NB4 (cell line): ENCODE measurements around the gene GNAO1.

Source experiments
- POLR2A ChIP-seq: IDR thresholded peaks from 2 replicates; pipeline ENCODE4 v1.6.1; 2011; ENCODE audit warnings: mild to moderate bottlenecking; ENCODE audit not compliant: insufficient read length; ENCODE audit errors: extremely low read depth
- TF ChIP-seq, protein P1 (sequence below): IDR thresholded peaks from one replicate; pipeline ENCODE4 v1.5.1; 2012; ENCODE audit warnings: low read depth, low read length

- TF ChIP-seq, protein P1, sequence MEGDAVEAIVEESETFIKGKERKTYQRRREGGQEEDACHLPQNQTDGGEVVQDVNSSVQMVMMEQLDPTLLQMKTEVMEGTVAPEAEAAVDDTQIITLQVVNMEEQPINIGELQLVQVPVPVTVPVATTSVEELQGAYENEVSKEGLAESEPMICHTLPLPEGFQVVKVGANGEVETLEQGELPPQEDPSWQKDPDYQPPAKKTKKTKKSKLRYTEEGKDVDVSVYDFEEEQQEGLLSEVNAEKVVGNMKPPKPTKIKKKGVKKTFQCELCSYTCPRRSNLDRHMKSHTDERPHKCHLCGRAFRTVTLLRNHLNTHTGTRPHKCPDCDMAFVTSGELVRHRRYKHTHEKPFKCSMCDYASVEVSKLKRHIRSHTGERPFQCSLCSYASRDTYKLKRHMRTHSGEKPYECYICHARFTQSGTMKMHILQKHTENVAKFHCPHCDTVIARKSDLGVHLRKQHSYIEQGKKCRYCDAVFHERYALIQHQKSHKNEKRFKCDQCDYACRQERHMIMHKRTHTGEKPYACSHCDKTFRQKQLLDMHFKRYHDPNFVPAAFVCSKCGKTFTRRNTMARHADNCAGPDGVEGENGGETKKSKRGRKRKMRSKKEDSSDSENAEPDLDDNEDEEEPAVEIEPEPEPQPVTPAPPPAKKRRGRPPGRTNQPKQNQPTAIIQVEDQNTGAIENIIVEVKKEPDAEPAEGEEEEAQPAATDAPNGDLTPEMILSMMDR = no peak
- no peak for TF ChIP-seq POLR2A
Measured at GRCh38 chr16:56257666-56258342, 66.5 kb downstream of the GNAO1 start.
